OCI-LY3 (cell line): ENCODE data around the gene MCC.

ENCODE experiments used
- CTCF ChIP-seq: fragments of 200-600, 300-600 bp; sonication (generic); IDR thresholded peaks from 2 replicates; pipeline ENCODE4 v1.5.1; 2014; ENCODE audit warnings: antibody characterized with exemption, low read length, low read depth
- EZH2phosphoT487 ChIP-seq: fragments of 200-600 bp; shearing (Covaris generic); IDR thresholded peaks from 2 replicates; pipeline ENCODE4 v1.6.1; 2018; ENCODE audit warnings: antibody characterized with exemption, mixed run types, low read depth

GRCh38 chr5:113082547-113082905, 405.7 kb downstream of the MCC start:
- TF ChIP-seq CTCF (no peak), EZH2phosphoT487 (no peak)
